GM20431 (cell line): ENCODE results near the gene GARRE1.
"Not testable (repeated sequence)": the region's sequence is repeated elsewhere in the genome, so short reads cannot be mapped to it uniquely, and the experiment has no call there.

Experiments
- in situ Hi-C: fragments of 300-500 bp; cut with MseI, MboI; formaldehyde crosslinking; loops from one replicate; pipeline ENCODE4 v1.15.0; 2020; ENCODE audit warnings: low sequenced_read_pairs; ENCODE audit not compliant: unreplicated experiment

Gene GARRE1

GRCh38 chr19:34255546-34255945 lies 1.2 kb downstream of the GARRE1 start:
- in situ Hi-C loops, result no loop called here

- in situ Hi-C loops, result no loop called here
Measured at GRCh38 chr19:34256835-34257558, 2.6 kb downstream of the GARRE1 start.

- in situ Hi-C loops, result no loop called here
Measured at GRCh38 chr19:34257559-34257924, 3.2 kb downstream of the GARRE1 start.

- in situ Hi-C loops, result no loop called here
Measured at GRCh38 chr19:34259367-34260095, 5.2 kb downstream of the GARRE1 start.

GRCh38 chr19:34260771-34261173 lies 6.4 kb downstream of the GARRE1 start:
- in situ Hi-C loops, result no loop called here

- in situ Hi-C loops, result no loop called here
Measured at GRCh38 chr19:34261334-34262109, 7.2 kb downstream of the GARRE1 start.

GRCh38 chr19:34263745-34264237 lies 9.4 kb downstream of the GARRE1 start:
- in situ Hi-C loops, result no loop called here

- in situ Hi-C loops, result no loop called here
Measured at GRCh38 chr19:34265221-34265650, 10.9 kb downstream of the GARRE1 start.

GRCh38 chr19:34269081-34269480 lies 14.7 kb downstream of the GARRE1 start:
- in situ Hi-C loops, result no loop called here

GRCh38 chr19:34269489-34269888 lies 15.1 kb downstream of the GARRE1 start:
- in situ Hi-C loops, result no loop called here

GRCh38 chr19:34269968-34270621 lies 15.7 kb downstream of the GARRE1 start:
- in situ Hi-C loops, result no loop called here

GRCh38 chr19:34273121-34273520 lies 18.8 kb downstream of the GARRE1 start:
- in situ Hi-C loops, result no loop called here

- in situ Hi-C loops, result no loop called here
Measured at GRCh38 chr19:34274284-34274826, 20.0 kb downstream of the GARRE1 start.

GRCh38 chr19:34274827-34275625 lies 20.7 kb downstream of the GARRE1 start:
- in situ Hi-C loops, result no loop called here

- in situ Hi-C loops, result no loop called here
Measured at GRCh38 chr19:34275705-34276104, 21.4 kb downstream of the GARRE1 start.

- in situ Hi-C loops, result no loop called here
Measured at GRCh38 chr19:34276614-34277013, 22.3 kb downstream of the GARRE1 start.

- in situ Hi-C loops, result no loop called here
Measured at GRCh38 chr19:34277244-34277643, 22.9 kb downstream of the GARRE1 start.

- in situ Hi-C loops, result no loop called here
Measured at GRCh38 chr19:34278783-34279182, 24.4 kb downstream of the GARRE1 start.

GRCh38 chr19:34281444-34281843 lies 27.1 kb downstream of the GARRE1 start:
- in situ Hi-C loops, result not testable (repeated sequence)
